Activated T-cell treated with anti-CD3 and anti-CD28 coated beads, Interleukin-2, amount 50 U/mL, for 4 hours (primary cell): ENCODE measurements around the gene CDYL2. TPM values are rescaled to one million over a fixed set of nuclear protein-coding genes. Genes with fewer than 3 reads are reported as not detected.
"Not testable (repeated sequence)": the region's sequence is repeated elsewhere in the genome, so short reads cannot be mapped to it uniquely, and the experiment has no call there.

ENCODE experiments used
- ATAC-seq, 2 donors: fragments of 200-7000 bp; cut with Tn5 transposase; one replicate each; pipeline ENCODE4 v1.10.0; 2021
- DNase-seq: peaks from one replicate; pipeline ENCODE4 v3.0.0-alpha.2; 2020
- H3K27me3 Mint-ChIP-seq: one replicate; pipeline ENCODE4 v1.8.0; 2021; ENCODE audit warnings: low read depth, mixed read lengths
- H3K36me3 Mint-ChIP-seq: one replicate; pipeline ENCODE4 v1.8.0; 2022; ENCODE audit warnings: mixed read lengths; ENCODE audit not compliant: insufficient read depth
- H3K4me1 Mint-ChIP-seq: one replicate; pipeline ENCODE4 v1.8.0; 2021; ENCODE audit warnings: low read depth, mixed read lengths
- H3K4me3 Mint-ChIP-seq: one replicate; pipeline ENCODE4 v1.8.0; 2021; ENCODE audit warnings: mild to moderate bottlenecking, moderate library complexity, mixed read lengths
- H3K9me3 Mint-ChIP-seq: one replicate; pipeline ENCODE4 v1.8.0; 2021; ENCODE audit warnings: mixed read lengths
- total RNA-seq, 3 donors: library from RNA; stranded (reverse); gene quantifications; one replicate each; pipeline ENCODE4 v1.2.1, GENCODE V29; 2021

Gene CDYL2
- total RNA-seq, 3 donors from 2014 or later: 15.3 to 19.8 (median 15.6) TPM

GRCh38 chr16:80746231-80746630 lies 58.2 kb downstream of the CDYL2 start:
- peaks cover 31% of the 10 kb centered on the region for H3K4me1 Mint-ChIP-seq

GRCh38 chr16:80744856-80745255 lies 59.5 kb downstream of the CDYL2 start:
- ATAC-seq (peak in 1 of 2 donors; percentile 18), DNase-seq (no peak)
- peaks cover 14% of the 10 kb centered on the region for H3K36me3 Mint-ChIP-seq
- no peaks in the 10 kb centered on the region for H3K27me3 Mint-ChIP-seq
- no peak overlapping the region for H3K4me3 Mint-ChIP-seq
- H3K9me3 Mint-ChIP-seq: peaks cover 22% of the 10 kb centered on the region
- peaks cover 31% of the 10 kb centered on the region for H3K4me1 Mint-ChIP-seq

More at GRCh38 chr16:80746231-80746630, 58.2 kb downstream of the CDYL2 start:
- ATAC-seq (no peak), DNase-seq (no peak)
- Mint-ChIP-seq H3K4me3 (no peak overlapping the region), H3K36me3 (peaks cover 12% of the 10 kb centered on the region), H3K9me3 (peaks cover 14% of the 10 kb centered on the region), H3K27me3 (no peaks in the 10 kb centered on the region)

GRCh38 chr16:80743772-80744171 lies 60.6 kb downstream of the CDYL2 start:
- peaks cover 28% of the 10 kb centered on the region for H3K9me3 Mint-ChIP-seq
- DNase-seq: no peak
- ATAC-seq: peak in 1 of 2 donors; percentile 48
- H3K4me1 Mint-ChIP-seq: peaks cover 40% of the 10 kb centered on the region
- peaks cover 17% of the 10 kb centered on the region for H3K36me3 Mint-ChIP-seq
- no peaks in the 10 kb centered on the region for H3K27me3 Mint-ChIP-seq
- no peak overlapping the region for H3K4me3 Mint-ChIP-seq

GRCh38 chr16:80743273-80743672 lies 61.1 kb downstream of the CDYL2 start:
- ATAC-seq: no peak
- peaks cover 38% of the 10 kb centered on the region for H3K4me1 Mint-ChIP-seq
- H3K27me3 Mint-ChIP-seq: no peaks in the 10 kb centered on the region
- no peak for DNase-seq
- peaks cover 28% of the 10 kb centered on the region for H3K9me3 Mint-ChIP-seq
- peaks cover 15% of the 10 kb centered on the region for H3K36me3 Mint-ChIP-seq
- H3K4me3 Mint-ChIP-seq: no peak overlapping the region

- Mint-ChIP-seq H3K4me1 (peaks cover 32% of the 10 kb centered on the region), H3K9me3 (peaks cover 28% of the 10 kb centered on the region), H3K4me3 (no peak overlapping the region), H3K36me3 (peaks cover 15% of the 10 kb centered on the region), H3K27me3 (no peaks in the 10 kb centered on the region)
- ATAC-seq: no peak
- no peak for DNase-seq
These were observed 62.1 kb downstream of the CDYL2 start for GRCh38 chr16:80742331-80742730.

GRCh38 chr16:80741724-80742123 lies 62.7 kb downstream of the CDYL2 start:
- DNase-seq: no peak
- H3K36me3 Mint-ChIP-seq: peaks cover 15% of the 10 kb centered on the region
- peaks cover 28% of the 10 kb centered on the region for H3K9me3 Mint-ChIP-seq
- H3K4me3 Mint-ChIP-seq: no peak overlapping the region
- ATAC-seq: no peak
- peaks cover 31% of the 10 kb centered on the region for H3K4me1 Mint-ChIP-seq
- no peaks in the 10 kb centered on the region for H3K27me3 Mint-ChIP-seq

GRCh38 chr16:80739523-80739922 lies 64.9 kb downstream of the CDYL2 start:
- Mint-ChIP-seq H3K4me1 (peaks cover 22% of the 10 kb centered on the region), H3K27me3 (no peaks in the 10 kb centered on the region), H3K9me3 (peaks cover 28% of the 10 kb centered on the region), H3K36me3 (peaks cover 15% of the 10 kb centered on the region), H3K4me3 (no peak overlapping the region)
- DNase-seq: no peak
- peak in 1 of 2 donors; percentile 59 for ATAC-seq

- H3K4me3 Mint-ChIP-seq: no peak overlapping the region
- ATAC-seq: no peak
- no peak for DNase-seq
- H3K4me1 Mint-ChIP-seq: peaks cover 18% of the 10 kb centered on the region
- peaks cover 15% of the 10 kb centered on the region for H3K36me3 Mint-ChIP-seq
- H3K9me3 Mint-ChIP-seq: peaks cover 28% of the 10 kb centered on the region
- no peaks in the 10 kb centered on the region for H3K27me3 Mint-ChIP-seq
These were observed 65.9 kb downstream of the CDYL2 start for GRCh38 chr16:80738521-80738920.

- H3K4me3 Mint-ChIP-seq: no peak overlapping the region
- no peak for DNase-seq
- peaks cover 30% of the 10 kb centered on the region for H3K9me3 Mint-ChIP-seq
- peaks cover 21% of the 10 kb centered on the region for H3K36me3 Mint-ChIP-seq
- peaks cover 13% of the 10 kb centered on the region for H3K4me1 Mint-ChIP-seq
- no peaks in the 10 kb centered on the region for H3K27me3 Mint-ChIP-seq
- ATAC-seq: no peak
These were observed 68.6 kb downstream of the CDYL2 start for GRCh38 chr16:80735846-80736245.

- Mint-ChIP-seq H3K27me3 (no peaks in the 10 kb centered on the region), H3K4me1 (peaks cover 2% of the 10 kb centered on the region), H3K36me3 (peaks cover 18% of the 10 kb centered on the region), H3K4me3 (no peak overlapping the region), H3K9me3 (peaks cover 21% of the 10 kb centered on the region)
- ATAC-seq: no peak
- no peak for DNase-seq
These were observed 71.0 kb downstream of the CDYL2 start for GRCh38 chr16:80733407-80733806.

- no peak for ATAC-seq
- Mint-ChIP-seq H3K4me3 (no peak overlapping the region), H3K9me3 (peaks cover 21% of the 10 kb centered on the region), H3K4me1 (peaks cover 13% of the 10 kb centered on the region), H3K36me3 (peaks cover 18% of the 10 kb centered on the region), H3K27me3 (no peaks in the 10 kb centered on the region)
- no peak for DNase-seq
These were observed 72.5 kb downstream of the CDYL2 start for GRCh38 chr16:80731915-80732314.

- DNase-seq, ATAC-seq, H3K27me3 Mint-ChIP-seq: not testable (repeated sequence)
- Mint-ChIP-seq H3K4me3 (peak overlapping the region; percentile 13), H3K4me1 (peaks cover 28% of the 10 kb centered on the region), H3K36me3 (peaks cover 17% of the 10 kb centered on the region), H3K9me3 (peaks cover 23% of the 10 kb centered on the region)
These were observed 77.2 kb downstream of the CDYL2 start for GRCh38 chr16:80727066-80727763.

- Mint-ChIP-seq H3K4me3 (no peak overlapping the region), H3K36me3 (peaks cover 4% of the 10 kb centered on the region), H3K27me3 (no peaks in the 10 kb centered on the region), H3K9me3 (peaks cover 7% of the 10 kb centered on the region), H3K4me1 (peaks cover 31% of the 10 kb centered on the region)
- ATAC-seq (peak in 1 of 2 donors; percentile 25), DNase-seq (no peak)
These were observed 78.7 kb downstream of the CDYL2 start for GRCh38 chr16:80725566-80726162.

GRCh38 chr16:80723981-80724380 lies 80.4 kb downstream of the CDYL2 start:
- Mint-ChIP-seq H3K9me3 (peaks cover 6% of the 10 kb centered on the region), H3K4me1 (peaks cover 46% of the 10 kb centered on the region), H3K4me3 (no peak overlapping the region), H3K36me3 (peaks cover 4% of the 10 kb centered on the region), H3K27me3 (no peaks in the 10 kb centered on the region)
- DNase-seq: no peak
- ATAC-seq: no peak

GRCh38 chr16:80723091-80723490 lies 81.3 kb downstream of the CDYL2 start:
- DNase-seq (no peak), ATAC-seq (no peak)
- H3K36me3 Mint-ChIP-seq: peaks cover 4% of the 10 kb centered on the region
- H3K4me3 Mint-ChIP-seq: no peak overlapping the region
- peaks cover 46% of the 10 kb centered on the region for H3K4me1 Mint-ChIP-seq
- H3K9me3 Mint-ChIP-seq: peaks cover 6% of the 10 kb centered on the region
- no peaks in the 10 kb centered on the region for H3K27me3 Mint-ChIP-seq
